Upper lobe of left lung (tissue), 6 donors: ENCODE data around the gene SARDH. TPM values are rescaled to one million over a fixed set of nuclear protein-coding genes. Genes with fewer than 3 reads are reported as not detected.

Experiments
- ATAC-seq, 2 donors: fragments of 200-7000 bp; cut with Tn5 transposase; one replicate each; pipeline ENCODE4 v1.9.1; 2022; ENCODE audit warnings: mild to moderate bottlenecking in 2 of 2, moderate library complexity in 2 of 2; ENCODE audit not compliant: low FRiP score in 2 of 2
- DNase-seq, 2 donors: peaks; one replicate each; pipeline ENCODE4 v3.0.0-alpha.2; 2019 to 2020
- H3K27ac ChIP-seq, 4 donors: fragments of 200-600 bp; sonication (generic); one replicate each; pipeline ENCODE4 v1.5.1; 2016 to 2019
- H3K27me3 ChIP-seq, 4 donors: fragments of 200-600 bp; sonication (generic); one replicate each; pipeline ENCODE4 v1.5.1; 2017 to 2019
- H3K36me3 ChIP-seq, 4 donors: fragments of 200-600 bp; sonication (generic); one replicate each; pipeline ENCODE4 v1.5.1; 2016 to 2019
- H3K4me1 ChIP-seq, 4 donors: fragments of 200-600 bp; sonication (generic); one replicate each; pipeline ENCODE4 v1.5.1; 2018 to 2019
- H3K4me3 ChIP-seq, 4 donors: fragments of 200-600 bp; sonication (generic); one replicate each; pipeline ENCODE4 v1.5.1; 2017 to 2019; ENCODE audit warnings: mild to moderate bottlenecking in 2 of 4, moderate library complexity in 1 of 4
- H3K9me3 ChIP-seq, 4 donors: fragments of 200-600 bp; sonication (generic); one replicate each; pipeline ENCODE4 v1.5.1; 2018 to 2019
- CTCF ChIP-seq, 6 experiments: fragments of 450-650 bp in 4 of 6; fragments of 200-600 bp in 2 of 6; sonication (generic) in 2 of 6; IDR thresholded peaks; one replicate each; pipeline ENCODE4 v1.5.1; 2016 to 2019; ENCODE audit warnings: antibody characterized with exemption in 6 of 6
- EP300 ChIP-seq, 4 donors: sonication (generic); formaldehyde crosslinking; IDR thresholded peaks; one replicate each; pipeline ENCODE4 v1.5.1; 2017; ENCODE audit warnings: antibody characterized with exemption in 4 of 4, control low read depth in 2 of 4
- POLR2A ChIP-seq, 4 donors: fragments of 450-650 bp; IDR thresholded peaks; one replicate each; pipeline ENCODE4 v1.5.1; 2016 to 2017; ENCODE audit warnings: antibody characterized with exemption in 4 of 4, mild to moderate bottlenecking in 2 of 4
- POLR2AphosphoS5 ChIP-seq, 2 donors: sonication (generic); formaldehyde crosslinking; IDR thresholded peaks; one replicate each; pipeline ENCODE4 v1.5.1; 2017; ENCODE audit warnings: antibody characterized with exemption in 2 of 2
- WGBS, 2 donors: methylation state at CpG; one replicate each; pipeline ENCODE4 v1.1.5; 2017 to 2018; 5-methylcytosine and 5-hydroxymethylcytosine counted together
- total RNA-seq, 6 donors: library from RNA; depleted of rRNA in 4 of 6; stranded (reverse); fragments of >200 nt in 4 of 6; gene quantifications; one replicate each; pipeline versions ENCODE4 v1.1.0 to v1.2.1, GENCODE V29; 2016 to 2021
- donor health status: DM: no; HTN: no; CAD: no; lungs with moderate emphysema.
- donor health status: DM: no; HTN: yes; CAD: no; lungs with severe emphysema.

SARDH gene
- total RNA-seq, 6 donors from 2014 or later, result 0.79 to 37.7 (median 4.2) TPM

- ATAC-seq, result no peak
- no peaks in the 10 kb centered on the region for H3K27me3 ChIP-seq
- DNase-seq, result no peak
- peaks cover 5 to 9% (median 7%) of the 10 kb centered on the region in 4 donors for H3K4me1 ChIP-seq
- H3K36me3 ChIP-seq, result no peaks in the 10 kb centered on the region
- WGBS, 2 donors, result 84 to 89% methylated on average over 10 of the region's 10 CpGs
- H3K4me3 ChIP-seq, result no peak overlapping the region
- no peaks in the 10 kb centered on the region for H3K9me3 ChIP-seq
- no peak overlapping the region for H3K27ac ChIP-seq
- TF ChIP-seq CTCF (IDR thresholded peaks at IDR 0.05) (no peak), POLR2AphosphoS5 (IDR thresholded peaks at IDR 0.05) (no peak), EP300 (IDR thresholded peaks at IDR 0.05) (no peak), POLR2A (IDR thresholded peaks at IDR 0.05) (no peak)
Observed at GRCh38 chr9:133689151-133689763, 48.9 kb downstream of the SARDH start.

- peaks cover 14 to 20% (median 18%) of the 10 kb centered on the region in 4 donors for H3K4me1 ChIP-seq
- no peak overlapping the region for H3K4me3 ChIP-seq
- ATAC-seq (no peak), DNase-seq (peak in 1 of 2 donors; percentile 72)
- 90 to 93% methylated on average over 25 to 30 of the region's 34 CpGs for WGBS, 2 donors
- H3K9me3 ChIP-seq, result no peaks in the 10 kb centered on the region
- TF ChIP-seq POLR2A (IDR thresholded peaks at IDR 0.05), result no peak
- TF ChIP-seq CTCF (IDR thresholded peaks at IDR 0.05), result no peak
- no peak for TF ChIP-seq EP300 (IDR thresholded peaks at IDR 0.05)
- no peak for TF ChIP-seq POLR2AphosphoS5 (IDR thresholded peaks at IDR 0.05)
- H3K36me3 ChIP-seq, result no peaks in the 10 kb centered on the region
- H3K27ac ChIP-seq, result no peak overlapping the region
- no peaks in the 10 kb centered on the region for H3K27me3 ChIP-seq
Observed at GRCh38 chr9:133687856-133688761, 50.0 kb downstream of the SARDH start.

DNA sequence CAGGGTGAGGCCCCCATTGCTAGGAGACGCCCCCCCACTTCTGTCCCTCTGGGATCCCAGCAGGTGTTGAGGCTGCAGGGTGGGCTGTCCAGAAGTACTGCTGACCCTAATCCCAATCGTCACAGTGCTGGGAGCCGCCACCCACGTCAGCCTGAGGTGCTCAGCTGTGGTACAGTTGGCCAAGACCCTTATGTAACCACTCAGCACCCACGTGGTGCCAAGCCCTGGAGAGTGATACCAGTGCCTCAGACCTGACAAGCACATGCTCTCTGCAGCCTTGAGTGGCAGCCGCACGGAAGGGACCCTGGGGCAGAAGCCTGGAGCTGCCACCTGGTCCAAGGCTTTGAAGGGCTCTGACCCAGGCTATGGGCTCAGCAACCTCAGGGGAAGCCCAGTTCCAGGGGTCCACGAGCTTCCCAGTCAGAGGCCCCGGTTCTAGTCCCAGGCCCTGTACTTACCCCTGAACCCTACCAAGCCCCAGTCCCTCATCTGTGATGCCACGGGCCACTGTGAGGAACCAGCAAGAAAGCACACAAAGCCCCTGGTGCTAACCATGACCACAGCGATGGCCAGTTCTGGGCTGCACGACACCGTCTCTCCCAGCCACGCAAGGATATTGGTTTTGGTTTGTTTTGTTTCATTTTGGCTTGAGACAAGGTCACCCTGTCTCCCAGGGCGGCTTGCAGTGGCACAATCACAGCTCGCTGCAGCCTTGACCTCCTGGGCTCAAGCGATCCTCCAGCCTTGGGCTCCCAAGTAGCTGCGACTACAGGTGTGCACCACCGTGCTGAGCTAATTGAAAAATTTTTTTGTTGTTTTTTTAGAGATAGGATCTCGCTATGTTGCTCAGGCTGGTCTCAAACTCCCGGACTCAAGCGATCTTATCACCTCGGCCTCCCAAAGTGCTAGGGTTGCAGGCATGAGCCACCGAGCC is 51.2 kb downstream of the SARDH start:
- no peaks in the 10 kb centered on the region for H3K36me3 ChIP-seq
- no peaks in the 10 kb centered on the region for H3K9me3 ChIP-seq
- no peaks in the 10 kb centered on the region for H3K27me3 ChIP-seq
- H3K4me1 ChIP-seq, result peaks cover 18 to 25% (median 21%) of the 10 kb centered on the region in 4 donors
- no peak for TF ChIP-seq POLR2AphosphoS5 (IDR thresholded peaks at IDR 0.05)
- no peak for TF ChIP-seq EP300 (IDR thresholded peaks at IDR 0.05)
- no peak for TF ChIP-seq CTCF (IDR thresholded peaks at IDR 0.05)
- no peak for TF ChIP-seq POLR2A (IDR thresholded peaks at IDR 0.05)
- peak in 1 of 2 donors; percentile 68 for DNase-seq
- no peak overlapping the region for H3K27ac ChIP-seq
- no peak overlapping the region for H3K4me3 ChIP-seq
- 87 to 93% methylated on average over 19 to 20 of the region's 24 CpGs for WGBS, 2 donors
- peak in 1 of 2 donors; percentile 15 for ATAC-seq

DNA sequence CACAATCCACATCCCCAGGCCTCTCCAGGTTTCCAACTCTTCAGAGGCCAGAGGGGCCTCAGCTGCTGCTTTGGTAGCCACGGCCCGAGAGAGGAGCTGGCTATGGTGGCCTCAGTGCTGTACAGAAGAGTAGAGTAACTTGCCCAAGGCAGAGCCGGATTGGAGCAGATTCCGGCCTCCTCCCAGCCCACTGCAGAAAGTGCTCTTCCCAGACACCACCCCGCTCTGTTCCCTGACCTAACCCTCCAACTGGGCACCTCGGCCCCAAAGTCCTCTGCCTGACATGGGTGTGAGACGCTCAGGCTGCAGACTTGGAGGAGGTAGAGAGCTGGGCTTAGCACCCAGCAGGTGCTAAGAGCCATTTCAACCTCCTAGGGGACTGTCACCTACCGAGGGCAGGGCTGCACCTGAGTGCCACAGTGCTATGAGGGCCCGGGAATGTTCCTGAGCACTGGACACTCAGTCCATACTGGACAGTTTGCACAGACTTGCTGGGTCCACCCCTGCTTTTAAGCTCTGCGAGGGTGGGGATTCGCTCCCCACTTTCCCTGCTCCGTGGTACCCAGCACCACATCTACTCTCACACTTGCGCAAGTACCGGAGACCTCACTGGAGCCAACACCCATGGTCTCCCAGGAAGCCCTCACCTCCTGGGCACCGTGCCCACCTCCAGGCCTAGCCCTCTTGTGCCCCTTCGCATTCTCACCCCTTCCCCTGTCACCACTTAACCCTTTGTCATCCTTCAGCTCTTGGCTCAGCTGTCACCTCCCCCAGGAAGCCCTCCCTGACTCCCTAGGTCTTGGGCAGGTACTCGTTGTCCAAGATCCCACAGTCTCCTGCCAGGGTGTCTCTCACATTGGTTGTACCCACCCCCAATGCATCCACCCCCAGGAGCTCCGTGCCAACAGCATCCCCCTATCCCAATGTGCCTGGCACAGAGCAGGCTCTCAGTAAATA is 52.2 kb downstream of the SARDH start:
- DNase-seq (no peak), ATAC-seq (no peak)
- Histone ChIP-seq H3K4me1 (peaks cover 18 to 25% (median 21%) of the 10 kb centered on the region in 4 donors), H3K36me3 (no peaks in the 10 kb centered on the region), H3K4me3 (no peak overlapping the region), H3K9me3 (no peaks in the 10 kb centered on the region), H3K27me3 (no peaks in the 10 kb centered on the region), H3K27ac (no peak overlapping the region)
- TF ChIP-seq CTCF (IDR thresholded peaks at IDR 0.05) (no peak), POLR2AphosphoS5 (IDR thresholded peaks at IDR 0.05) (no peak), EP300 (IDR thresholded peaks at IDR 0.05) (no peak), POLR2A (IDR thresholded peaks at IDR 0.05) (no peak)
- WGBS, 2 donors, result 84 to 93% methylated on average over 11 to 18 of the region's 18 CpGs
